Epidermal melanocyte (primary cell): ENCODE results near the gene ZG16.

Source experiments
- DNase-seq: peaks from one replicate; pipeline ENCODE4 v3.0.0; 2011; ENCODE audit warnings: low spot score; ENCODE audit not compliant: insufficient read length

ZG16 gene

DNA sequence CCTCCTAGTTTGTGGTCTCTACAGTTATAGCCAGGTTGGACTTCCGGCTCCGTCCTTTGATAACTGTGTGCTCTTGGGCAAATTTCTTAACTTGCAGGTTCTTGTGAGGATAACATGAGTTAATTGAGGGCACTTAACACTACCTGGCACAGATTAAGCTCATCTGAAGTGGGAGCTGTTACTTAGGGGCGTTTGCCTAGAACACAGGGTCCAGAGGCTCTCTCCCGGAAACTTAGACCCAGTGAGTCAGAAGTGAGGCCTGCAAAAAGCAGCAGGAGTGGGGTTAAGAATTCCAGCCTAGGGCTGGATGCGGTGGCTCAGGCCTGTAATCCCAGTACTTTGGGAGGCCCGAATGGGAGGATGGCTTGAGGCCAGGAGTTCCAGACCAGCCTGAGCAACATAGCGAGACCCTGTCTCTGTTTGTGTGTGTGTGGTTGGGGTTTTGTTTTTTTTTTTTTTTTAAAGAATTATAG lies 43.6 kb downstream of the ZG16 start:
- DNase-seq = no peak

DNA sequence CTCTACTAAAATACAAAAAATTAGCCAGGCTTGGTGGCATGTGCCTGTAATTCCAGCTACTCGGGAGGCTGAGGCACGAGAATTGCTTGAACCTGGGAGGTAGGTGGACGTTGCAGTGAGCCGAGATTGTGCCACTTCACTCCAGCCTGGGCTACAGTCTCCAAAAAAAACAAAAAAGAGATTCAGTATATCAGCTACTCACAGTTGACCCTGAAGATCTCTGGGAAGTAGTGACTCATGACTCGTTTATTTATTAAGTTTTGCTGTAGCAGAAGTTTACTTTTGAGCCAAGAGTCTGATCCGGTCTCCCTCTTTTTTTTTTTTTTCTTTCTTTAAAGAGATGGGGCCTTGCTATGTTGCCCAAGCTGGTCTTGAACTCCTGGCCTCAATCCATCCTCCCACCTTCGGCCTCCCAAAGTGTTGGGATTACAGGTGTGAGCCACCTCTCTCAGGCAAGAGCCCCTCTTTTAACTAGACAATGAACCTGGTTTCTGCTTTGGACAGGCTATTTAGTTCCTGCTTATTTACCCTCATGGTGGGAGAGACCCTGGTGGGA lies 46.6 kb downstream of the ZG16 start:
- DNase-seq = no peak

DNA sequence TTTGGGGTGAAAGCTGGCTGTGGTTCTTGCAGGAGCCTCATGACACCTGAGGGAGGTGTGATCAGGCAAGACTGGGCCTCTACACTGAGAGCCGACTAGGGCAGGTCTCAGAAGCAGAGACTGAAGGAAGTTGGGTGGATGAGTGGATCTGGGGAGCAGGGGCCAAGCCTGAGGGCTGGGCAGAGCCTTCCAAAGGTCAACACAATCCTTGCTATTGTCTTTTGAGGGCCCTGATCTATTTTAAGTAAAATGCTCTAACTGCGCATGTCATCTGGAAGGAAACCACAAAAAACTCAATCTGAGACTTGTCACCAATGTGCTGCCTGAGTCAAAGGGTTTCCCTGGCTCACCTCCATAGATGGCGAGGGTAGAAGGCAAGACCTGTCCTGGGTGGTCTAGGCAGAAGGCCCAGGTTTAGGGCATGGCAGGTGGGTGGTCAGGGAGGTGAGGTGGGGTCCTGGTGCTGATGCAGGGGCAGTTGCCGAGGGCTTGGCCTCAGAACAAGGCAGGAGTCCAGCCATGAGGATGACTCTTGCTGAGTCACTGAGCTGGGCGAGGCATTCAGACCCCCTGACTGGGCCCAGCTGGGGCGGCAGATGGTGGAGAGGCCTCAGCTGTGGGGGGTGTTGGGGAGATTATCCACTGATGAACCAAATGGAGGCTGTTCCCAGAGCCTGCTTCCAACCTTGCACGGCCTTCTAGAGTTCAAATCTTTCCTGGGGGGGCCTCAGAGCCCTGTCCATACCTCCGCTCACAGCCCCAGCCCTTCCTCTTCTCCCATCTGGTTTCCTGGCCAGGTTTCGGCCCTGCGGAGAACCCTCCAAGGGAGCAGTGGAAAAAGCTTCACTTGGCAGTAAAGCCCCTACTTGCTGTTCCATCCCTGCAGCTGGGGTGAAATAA lies 47.3 kb downstream of the ZG16 start:
- DNase-seq = no peak

DNA sequence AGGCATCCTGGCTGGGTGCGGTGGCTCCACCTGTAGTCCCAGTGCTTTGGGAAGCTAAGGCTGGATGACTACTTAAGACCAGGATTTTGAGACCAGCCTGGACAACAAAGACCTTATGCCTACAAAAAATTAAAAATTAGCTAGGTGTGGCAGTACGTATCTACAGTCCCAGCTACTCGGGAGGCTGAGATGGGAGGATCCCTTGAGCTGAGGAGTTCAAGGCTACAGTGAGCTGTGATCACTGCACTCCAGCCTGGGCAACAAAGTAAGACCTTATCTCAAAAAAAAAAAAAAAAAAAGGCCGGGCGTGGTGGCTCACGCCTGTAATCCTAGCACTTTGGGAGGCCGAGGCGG lies 48.3 kb downstream of the ZG16 start:
- DNase-seq = no peak

DNA sequence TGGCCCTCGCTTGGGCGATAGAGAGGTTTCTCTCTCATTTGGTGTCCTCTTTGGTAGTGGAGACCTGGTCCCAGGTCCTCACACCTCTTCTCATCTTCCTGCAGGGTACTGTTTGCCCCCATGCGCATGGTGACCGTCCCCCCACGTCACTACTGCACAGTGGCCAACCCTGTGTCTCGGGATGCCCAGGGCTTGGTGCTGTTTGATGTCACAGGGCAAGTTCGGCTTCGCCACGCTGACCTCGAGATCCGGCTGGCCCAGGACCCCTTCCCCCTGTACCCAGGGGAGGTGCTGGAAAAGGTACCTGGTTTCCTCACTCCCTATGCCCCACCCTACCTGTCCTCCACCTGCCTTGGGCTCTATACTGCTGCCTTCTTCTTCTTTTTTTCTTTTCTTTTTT lies 52.7 kb downstream of the ZG16 start:
- no peak for DNase-seq

DNA sequence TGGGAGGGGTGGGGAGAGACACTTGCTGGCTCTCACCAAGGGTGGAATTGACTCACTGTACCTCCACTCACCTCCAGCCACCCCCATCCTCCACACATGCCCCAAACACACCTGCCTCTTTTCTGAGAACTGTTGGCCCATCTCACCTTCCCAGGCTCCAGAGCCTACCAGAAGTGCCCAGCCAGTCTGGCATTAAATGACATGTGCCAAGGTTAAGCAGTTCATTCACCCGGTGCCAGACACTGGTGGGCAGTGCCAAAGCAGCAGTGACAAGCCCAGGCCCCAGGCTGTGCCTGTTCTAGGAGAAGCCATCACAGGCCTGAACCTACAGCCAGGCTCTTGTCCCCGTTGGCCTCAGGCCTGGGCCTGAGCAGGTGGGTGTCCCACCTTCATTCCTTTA lies 53.4 kb downstream of the ZG16 start:
- DNase-seq = no peak
